ENCODE measurements around the gene MOB2. TPM values are rescaled to one million over a fixed set of nuclear protein-coding genes. Genes with fewer than 3 reads are reported as not detected.

MOB2 gene
- total and polyA plus RNA-seq, 2 of the 13 experiments (the other 11 are each of a cell fraction or from before 2014, with no cell fraction given): 21.8 to 27.7 TPM

DNA sequence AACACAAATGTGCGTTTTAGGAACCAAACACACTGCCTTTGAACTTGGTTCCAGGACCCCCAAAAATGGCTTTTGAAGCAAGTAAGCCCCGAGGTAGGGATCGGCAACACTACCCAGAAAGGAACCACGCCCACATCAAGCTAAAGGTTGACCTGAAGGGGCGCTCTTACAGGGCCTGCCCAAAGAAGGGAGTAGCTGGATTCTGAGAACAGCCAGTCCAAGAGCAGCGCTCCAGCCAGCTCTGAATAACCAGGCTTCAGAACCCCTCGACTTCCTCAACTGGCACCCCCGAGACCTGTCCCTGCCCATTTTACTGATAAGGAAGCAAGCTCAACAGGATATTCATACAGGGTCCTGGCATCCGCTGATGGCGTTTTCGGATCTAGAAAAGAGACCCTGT, 18.9 kb upstream of the MOB2 start:
- TF ChIP-seq, protein P1, sequence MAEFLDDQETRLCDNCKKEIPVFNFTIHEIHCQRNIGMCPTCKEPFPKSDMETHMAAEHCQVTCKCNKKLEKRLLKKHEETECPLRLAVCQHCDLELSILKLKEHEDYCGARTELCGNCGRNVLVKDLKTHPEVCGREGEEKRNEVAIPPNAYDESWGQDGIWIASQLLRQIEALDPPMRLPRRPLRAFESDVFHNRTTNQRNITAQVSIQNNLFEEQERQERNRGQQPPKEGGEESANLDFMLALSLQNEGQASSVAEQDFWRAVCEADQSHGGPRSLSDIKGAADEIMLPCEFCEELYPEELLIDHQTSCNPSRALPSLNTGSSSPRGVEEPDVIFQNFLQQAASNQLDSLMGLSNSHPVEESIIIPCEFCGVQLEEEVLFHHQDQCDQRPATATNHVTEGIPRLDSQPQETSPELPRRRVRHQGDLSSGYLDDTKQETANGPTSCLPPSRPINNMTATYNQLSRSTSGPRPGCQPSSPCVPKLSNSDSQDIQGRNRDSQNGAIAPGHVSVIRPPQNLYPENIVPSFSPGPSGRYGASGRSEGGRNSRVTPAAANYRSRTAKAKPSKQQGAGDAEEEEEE (CRISPR knock-in tag; IDR thresholded peaks at IDR 0.05; ENCODE audit: borderline replicate concordance): no peak
- TF ChIP-seq, protein P2, sequence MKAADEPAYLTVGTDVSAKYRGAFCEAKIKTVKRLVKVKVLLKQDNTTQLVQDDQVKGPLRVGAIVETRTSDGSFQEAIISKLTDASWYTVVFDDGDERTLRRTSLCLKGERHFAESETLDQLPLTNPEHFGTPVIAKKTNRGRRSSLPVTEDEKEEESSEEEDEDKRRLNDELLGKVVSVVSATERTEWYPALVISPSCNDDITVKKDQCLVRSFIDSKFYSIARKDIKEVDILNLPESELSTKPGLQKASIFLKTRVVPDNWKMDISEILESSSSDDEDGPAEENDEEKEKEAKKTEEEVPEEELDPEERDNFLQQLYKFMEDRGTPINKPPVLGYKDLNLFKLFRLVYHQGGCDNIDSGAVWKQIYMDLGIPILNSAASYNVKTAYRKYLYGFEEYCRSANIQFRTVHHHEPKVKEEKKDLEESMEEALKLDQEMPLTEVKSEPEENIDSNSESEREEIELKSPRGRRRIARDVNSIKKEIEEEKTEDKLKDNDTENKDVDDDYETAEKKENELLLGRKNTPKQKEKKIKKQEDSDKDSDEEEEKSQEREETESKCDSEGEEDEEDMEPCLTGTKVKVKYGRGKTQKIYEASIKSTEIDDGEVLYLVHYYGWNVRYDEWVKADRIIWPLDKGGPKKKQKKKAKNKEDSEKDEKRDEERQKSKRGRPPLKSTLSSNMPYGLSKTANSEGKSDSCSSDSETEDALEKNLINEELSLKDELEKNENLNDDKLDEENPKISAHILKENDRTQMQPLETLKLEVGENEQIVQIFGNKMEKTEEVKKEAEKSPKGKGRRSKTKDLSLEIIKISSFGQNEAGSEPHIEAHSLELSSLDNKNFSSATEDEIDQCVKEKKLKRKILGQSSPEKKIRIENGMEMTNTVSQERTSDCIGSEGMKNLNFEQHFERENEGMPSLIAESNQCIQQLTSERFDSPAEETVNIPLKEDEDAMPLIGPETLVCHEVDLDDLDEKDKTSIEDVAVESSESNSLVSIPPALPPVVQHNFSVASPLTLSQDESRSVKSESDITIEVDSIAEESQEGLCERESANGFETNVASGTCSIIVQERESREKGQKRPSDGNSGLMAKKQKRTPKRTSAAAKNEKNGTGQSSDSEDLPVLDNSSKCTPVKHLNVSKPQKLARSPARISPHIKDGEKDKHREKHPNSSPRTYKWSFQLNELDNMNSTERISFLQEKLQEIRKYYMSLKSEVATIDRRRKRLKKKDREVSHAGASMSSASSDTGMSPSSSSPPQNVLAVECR (CRISPR knock-in tag; IDR thresholded peaks at IDR 0.05; ENCODE audit: borderline replicate concordance): no peak
- TF ChIP-seq FOXO1 (CRISPR knock-in tag; IDR thresholded peaks at IDR 0.05): no peak
- no peak for TF ChIP-seq NAIF1 (CRISPR knock-in tag; IDR thresholded peaks at IDR 0.05; ENCODE audit: borderline replicate concordance)
- TF ChIP-seq, protein P3, sequence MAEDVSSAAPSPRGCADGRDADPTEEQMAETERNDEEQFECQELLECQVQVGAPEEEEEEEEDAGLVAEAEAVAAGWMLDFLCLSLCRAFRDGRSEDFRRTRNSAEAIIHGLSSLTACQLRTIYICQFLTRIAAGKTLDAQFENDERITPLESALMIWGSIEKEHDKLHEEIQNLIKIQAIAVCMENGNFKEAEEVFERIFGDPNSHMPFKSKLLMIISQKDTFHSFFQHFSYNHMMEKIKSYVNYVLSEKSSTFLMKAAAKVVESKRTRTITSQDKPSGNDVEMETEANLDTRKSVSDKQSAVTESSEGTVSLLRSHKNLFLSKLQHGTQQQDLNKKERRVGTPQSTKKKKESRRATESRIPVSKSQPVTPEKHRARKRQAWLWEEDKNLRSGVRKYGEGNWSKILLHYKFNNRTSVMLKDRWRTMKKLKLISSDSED (CRISPR knock-in tag; IDR thresholded peaks at IDR 0.05): no peak
- no peak for TF ChIP-seq CC2D1A (CRISPR knock-in tag; IDR thresholded peaks at IDR 0.05)
- TF ChIP-seq, protein P4, sequence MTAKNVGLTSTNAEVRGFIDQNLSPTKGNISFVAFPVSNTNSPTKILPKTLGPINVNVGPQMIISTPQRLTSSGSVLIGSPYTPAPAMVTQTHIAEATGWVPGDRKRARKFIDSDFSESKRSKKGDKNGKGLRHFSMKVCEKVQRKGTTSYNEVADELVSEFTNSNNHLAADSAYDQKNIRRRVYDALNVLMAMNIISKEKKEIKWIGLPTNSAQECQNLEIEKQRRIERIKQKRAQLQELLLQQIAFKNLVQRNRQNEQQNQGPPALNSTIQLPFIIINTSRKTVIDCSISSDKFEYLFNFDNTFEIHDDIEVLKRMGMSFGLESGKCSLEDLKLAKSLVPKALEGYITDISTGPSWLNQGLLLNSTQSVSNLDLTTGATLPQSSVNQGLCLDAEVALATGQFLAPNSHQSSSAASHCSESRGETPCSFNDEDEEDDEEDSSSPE (CRISPR knock-in tag; IDR thresholded peaks at IDR 0.05): no peak
- TF ChIP-seq ZNF292 (CRISPR knock-in tag; IDR thresholded peaks at IDR 0.05; ENCODE audit: borderline replicate concordance, low read depth): no peak
- no peak for TF ChIP-seq ZNF703 (CRISPR knock-in tag; IDR thresholded peaks at IDR 0.05; ENCODE audit: borderline replicate concordance)
- no peak for TF ChIP-seq NR2F2 (IDR thresholded peaks at IDR 0.05; ENCODE audit: borderline replicate concordance, low read depth)
- no peak for TF ChIP-seq PHF21A (CRISPR knock-in tag; IDR thresholded peaks at IDR 0.05)
- no peak for TF ChIP-seq NKX3-1 (CRISPR knock-in tag; IDR thresholded peaks at IDR 0.05)
- no peak overlapping the region for H2AFZ ChIP-seq (ENCODE audit: low read length)
- ChIA-PET CTCF (ENCODE audit: low intra/inter-chr PET ratio, low total read pairs) (no interaction called here), POLR2A (no interaction called here)
- no peaks in the 10 kb centered on the region for H3K27me3 ChIP-seq (ENCODE audit: control insufficient read depth in 1 of 2, insufficient read depth in 2 of 2, low read length in 2 of 2)
- no peaks in the 10 kb centered on the region for H3K9me3 ChIP-seq (ENCODE audit: low read length)
- DNase-seq (ENCODE audit: low spot score) (no peak), FAIRE-seq (no peak), ATAC-seq (no peak)
- no peak overlapping the region for H3K4me2 ChIP-seq (ENCODE audit: low read depth, low read length)
- H3K4me1 ChIP-seq (ENCODE audit: insufficient read depth, low read length): no peaks in the 10 kb centered on the region
- no peak overlapping the region for H3K9ac ChIP-seq (ENCODE audit: insufficient read depth, low read depth, low read length)
- no peak overlapping the region for H3K4me3 ChIP-seq (replicated peaks in 1 of 3; ENCODE audit: insufficient read depth in 1 of 3, low read depth in 2 of 3, low read length in 3 of 3)
- no peaks in the 10 kb centered on the region for H3K79me2 ChIP-seq (ENCODE audit: insufficient read depth, low read length)
- no peaks in the 10 kb centered on the region for H3K36me3 ChIP-seq (replicated peaks in 1 of 2; ENCODE audit: control insufficient read depth in 1 of 2, insufficient read depth in 2 of 2, low read length in 2 of 2)
- no TSS peak for BruUV-seq (replicated peaks)
- in situ Hi-C loops (cut with HindIII; ENCODE audit: extremely low pct_ligation_motif_present, low pct_unique_long_range_greater_than_20kb) (no loop called here), intact Hi-C loops (cut with micrococcal nuclease; ENCODE audit: unreplicated experiment) (no loop called here)
- WGBS (ENCODE audit: low lambda C conversion rate): 89% methylated on average over 7 of the region's 11 CpGs
- H4K20me1 ChIP-seq (ENCODE audit: insufficient read depth, low read length): peaks cover 10% of the 10 kb centered on the region; the same call in 1 of the 2 replicates
- no peak overlapping the region for H3K27ac ChIP-seq (ENCODE audit: extremely low read length, insufficient read depth, low read length)
